ENCODE data around the gene ZBTB38.

The ZBTB38 gene

GRCh38 chr3:141394560-141394959 is 26.3 kb downstream of the ZBTB38 start:
- Mint-ChIP-seq H3K27ac (peak overlapping the region; percentile 69), H3K4me1 (peaks cover 38% of the 10 kb centered on the region), H3K27me3 (no peaks in the 10 kb centered on the region), H3K4me3 (no peak overlapping the region), H3K36me3 (peaks cover 43% of the 10 kb centered on the region), H3K9me3 (peaks cover 9% of the 10 kb centered on the region)
- ATAC-seq = no peak

GRCh38 chr3:141395005-141395589 is 26.8 kb downstream of the ZBTB38 start:
- peaks cover 43% of the 10 kb centered on the region for H3K36me3 Mint-ChIP-seq
- ATAC-seq = no peak
- no peaks in the 10 kb centered on the region for H3K27me3 Mint-ChIP-seq
- no peak overlapping the region for H3K4me3 Mint-ChIP-seq
- peak overlapping the region; percentile 69 for H3K27ac Mint-ChIP-seq
- peaks cover 43% of the 10 kb centered on the region for H3K4me1 Mint-ChIP-seq
- peaks cover 9% of the 10 kb centered on the region for H3K9me3 Mint-ChIP-seq

- Mint-ChIP-seq H3K4me1 (peaks cover 39% of the 10 kb centered on the region), H3K4me3 (no peak overlapping the region), H3K27ac (no peak overlapping the region), H3K36me3 (peaks cover 39% of the 10 kb centered on the region), H3K27me3 (no peaks in the 10 kb centered on the region), H3K9me3 (peaks cover 9% of the 10 kb centered on the region)
- ATAC-seq = no peak
Observed at GRCh38 chr3:141397996-141398395, 29.7 kb downstream of the ZBTB38 start.

GRCh38 chr3:141399200-141399599 is 30.9 kb downstream of the ZBTB38 start:
- H3K4me1 Mint-ChIP-seq = peaks cover 36% of the 10 kb centered on the region
- no peaks in the 10 kb centered on the region for H3K27me3 Mint-ChIP-seq
- peak overlapping the region; percentile 45 for H3K4me3 Mint-ChIP-seq
- H3K36me3 Mint-ChIP-seq = peaks cover 33% of the 10 kb centered on the region
- peaks cover 9% of the 10 kb centered on the region for H3K9me3 Mint-ChIP-seq
- peak overlapping the region; percentile 80 for H3K27ac Mint-ChIP-seq
- ATAC-seq = no peak

GRCh38 chr3:141400073-141400971 is 32.0 kb downstream of the ZBTB38 start:
- H3K4me3 Mint-ChIP-seq = no peak overlapping the region
- peak; percentile 13 for ATAC-seq
- H3K9me3 Mint-ChIP-seq = peaks cover 9% of the 10 kb centered on the region
- H3K4me1 Mint-ChIP-seq = peaks cover 41% of the 10 kb centered on the region
- H3K27me3 Mint-ChIP-seq = no peaks in the 10 kb centered on the region
- peak overlapping the region; percentile 80 for H3K27ac Mint-ChIP-seq
- peaks cover 38% of the 10 kb centered on the region for H3K36me3 Mint-ChIP-seq

- no peak for ATAC-seq
- H3K4me3 Mint-ChIP-seq = no peak overlapping the region
- H3K9me3 Mint-ChIP-seq = peaks cover 9% of the 10 kb centered on the region
- H3K36me3 Mint-ChIP-seq = peaks cover 41% of the 10 kb centered on the region
- H3K4me1 Mint-ChIP-seq = peaks cover 49% of the 10 kb centered on the region
- H3K27ac Mint-ChIP-seq = peak overlapping the region; percentile 80
- no peaks in the 10 kb centered on the region for H3K27me3 Mint-ChIP-seq
Observed at GRCh38 chr3:141401095-141401494, 32.8 kb downstream of the ZBTB38 start.

GRCh38 chr3:141401573-141402475 is 33.5 kb downstream of the ZBTB38 start:
- H3K9me3 Mint-ChIP-seq = peaks cover 7% of the 10 kb centered on the region
- peak overlapping the region; percentile 80 for H3K27ac Mint-ChIP-seq
- peak overlapping the region; percentile 78 for H3K4me3 Mint-ChIP-seq
- peaks cover 56% of the 10 kb centered on the region for H3K4me1 Mint-ChIP-seq
- peaks cover 41% of the 10 kb centered on the region for H3K36me3 Mint-ChIP-seq
- H3K27me3 Mint-ChIP-seq = no peaks in the 10 kb centered on the region
- ATAC-seq = peak; percentile 89

- Mint-ChIP-seq H3K4me1 (peaks cover 57% of the 10 kb centered on the region), H3K36me3 (peaks cover 41% of the 10 kb centered on the region), H3K27me3 (no peaks in the 10 kb centered on the region), H3K4me3 (peak overlapping the region; percentile 83), H3K27ac (peak overlapping the region; percentile 80), H3K9me3 (no peaks in the 10 kb centered on the region)
- peak; percentile 80 for ATAC-seq
Observed at GRCh38 chr3:141402476-141403171, 34.3 kb downstream of the ZBTB38 start.

GRCh38 chr3:141403576-141403975 is 35.3 kb downstream of the ZBTB38 start:
- H3K4me1 Mint-ChIP-seq = peaks cover 63% of the 10 kb centered on the region
- peak overlapping the region; percentile 83 for H3K4me3 Mint-ChIP-seq
- H3K27me3 Mint-ChIP-seq = no peaks in the 10 kb centered on the region
- no peaks in the 10 kb centered on the region for H3K9me3 Mint-ChIP-seq
- peak overlapping the region; percentile 67 for H3K27ac Mint-ChIP-seq
- ATAC-seq = no peak
- peaks cover 47% of the 10 kb centered on the region for H3K36me3 Mint-ChIP-seq

- Mint-ChIP-seq H3K4me1 (peaks cover 66% of the 10 kb centered on the region), H3K27ac (peak overlapping the region; percentile 67), H3K27me3 (no peaks in the 10 kb centered on the region), H3K4me3 (peak overlapping the region; percentile 83), H3K36me3 (peaks cover 54% of the 10 kb centered on the region), H3K9me3 (no peaks in the 10 kb centered on the region)
- ATAC-seq = no peak
Observed at GRCh38 chr3:141405025-141405424, 36.7 kb downstream of the ZBTB38 start.

- no peak for ATAC-seq
Observed at GRCh38 chr3:141405591-141405990, 37.3 kb downstream of the ZBTB38 start.

GRCh38 chr3:141406265-141406664 is 38.0 kb downstream of the ZBTB38 start:
- Mint-ChIP-seq H3K36me3 (peaks cover 54% of the 10 kb centered on the region), H3K4me3 (peak overlapping the region; percentile 64), H3K4me1 (peaks cover 66% of the 10 kb centered on the region), H3K27ac (peak overlapping the region; percentile 67), H3K9me3 (no peaks in the 10 kb centered on the region), H3K27me3 (no peaks in the 10 kb centered on the region)
- no peak for ATAC-seq

More at GRCh38 chr3:141405591-141405990, 37.3 kb downstream of the ZBTB38 start:
- Mint-ChIP-seq H3K27ac (peak overlapping the region; percentile 67), H3K9me3 (no peaks in the 10 kb centered on the region), H3K4me1 (peaks cover 66% of the 10 kb centered on the region), H3K4me3 (peak overlapping the region; percentile 64), H3K27me3 (no peaks in the 10 kb centered on the region), H3K36me3 (peaks cover 54% of the 10 kb centered on the region)

- no peak for ATAC-seq
- Mint-ChIP-seq H3K27me3 (no peaks in the 10 kb centered on the region), H3K36me3 (peaks cover 54% of the 10 kb centered on the region), H3K4me1 (peaks cover 71% of the 10 kb centered on the region), H3K27ac (peak overlapping the region; percentile 67), H3K9me3 (no peaks in the 10 kb centered on the region), H3K4me3 (no peak overlapping the region)
Observed at GRCh38 chr3:141407047-141407446, 38.7 kb downstream of the ZBTB38 start.

GRCh38 chr3:141407825-141408224 is 39.5 kb downstream of the ZBTB38 start:
- no peak overlapping the region for H3K27ac Mint-ChIP-seq
- H3K9me3 Mint-ChIP-seq = no peaks in the 10 kb centered on the region
- H3K4me3 Mint-ChIP-seq = no peak overlapping the region
- H3K27me3 Mint-ChIP-seq = no peaks in the 10 kb centered on the region
- peaks cover 79% of the 10 kb centered on the region for H3K4me1 Mint-ChIP-seq
- no peak for ATAC-seq
- peaks cover 57% of the 10 kb centered on the region for H3K36me3 Mint-ChIP-seq
